Vagina (tissue), 2 donors: ENCODE measurements around the gene ADISSP. TPM values are rescaled to one million over a fixed set of nuclear protein-coding genes. Genes with fewer than 3 reads are reported as not detected.

Source experiments
- DNase-seq, 2 donors: peaks; one replicate each; pipeline ENCODE4 v3.0.0-alpha.2; 2017; ENCODE audit errors: extremely low spot score in 2 of 2
- H3K27ac ChIP-seq: fragments of 200-600 bp; sonication (generic); one replicate; pipeline ENCODE4 v1.5.1; 2019
- H3K27me3 ChIP-seq: fragments of 200-600 bp; sonication (generic); one replicate; pipeline ENCODE4 v1.5.1; 2019
- H3K36me3 ChIP-seq, 2 donors: fragments of 200-600 bp; sonication (generic); one replicate each; pipeline ENCODE4 v1.5.1; 2017 to 2019
- H3K4me1 ChIP-seq: fragments of 200-600 bp; sonication (generic); one replicate; pipeline ENCODE4 v1.5.1; 2019
- H3K4me3 ChIP-seq, 2 donors: fragments of 200-600 bp; sonication (generic); 1 replicate in 1 of 2; 2 replicates in 1 of 2; pipeline ENCODE4 v1.5.1; 2016 to 2019
- H3K9me3 ChIP-seq: fragments of 200-600 bp; sonication (generic); one replicate; pipeline ENCODE4 v1.5.1; 2019
- POLR2A ChIP-seq, 2 donors: fragments of 450-650 bp; IDR thresholded peaks; one replicate each; pipeline ENCODE4 v1.6.1; 2017; ENCODE audit warnings: antibody characterized with exemption in 2 of 2, mild to moderate bottlenecking in 2 of 2, moderate library complexity in 2 of 2
- POLR2AphosphoS5 ChIP-seq, 2 donors: sonication (generic); formaldehyde crosslinking; IDR thresholded peaks; one replicate each; pipeline ENCODE4 v1.9.0; 2017; ENCODE audit warnings: antibody characterized with exemption in 2 of 2, mild to moderate bottlenecking in 2 of 2, low read depth in 1 of 2; ENCODE audit not compliant: insufficient read depth in 1 of 2
- intact Hi-C: fragments of 100-400 bp; cut with DNase I; formaldehyde crosslinking; loops from one replicate; pipeline ENCODE4 v1.15.1; 2023
- total RNA-seq: library from RNA; depleted of rRNA; stranded (reverse); fragments of >200 nt; gene quantifications from one replicate; pipeline ENCODE4 v1.2.3, GENCODE V29; 2016
- TF ChIP-seq, protein P1 (sequence below), 3 experiments: fragments of 450-650 bp in 2 of 3; fragments of 200-600 bp in 1 of 3; sonication (generic) in 1 of 3; IDR thresholded peaks; one replicate each; pipeline ENCODE4 v1.5.1; 2017 to 2019; ENCODE audit warnings: antibody characterized with exemption in 3 of 3, mild to moderate bottlenecking in 2 of 3, moderate library complexity in 2 of 3

The ADISSP gene
- total RNA-seq, 1 donor from 2014 or later = 16.0 TPM

DNA sequence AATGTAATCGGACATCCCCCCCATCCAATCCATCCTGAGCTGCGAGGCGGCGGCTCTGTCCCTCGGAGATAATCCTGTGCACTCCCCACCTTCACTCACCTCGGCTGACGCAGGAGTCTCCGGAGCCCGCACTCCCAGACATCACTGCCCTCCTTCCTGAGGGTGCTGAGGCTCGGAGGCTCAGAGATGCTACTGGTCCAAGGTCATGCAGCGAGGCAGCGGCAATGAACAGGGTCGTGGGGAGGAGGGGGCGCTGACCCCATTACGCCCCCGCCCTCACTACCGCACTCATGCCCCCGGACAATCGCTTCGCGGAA is 485 bp downstream of the ADISSP start:
- H3K4me3 ChIP-seq = peak overlapping the region; percentile 85 to 91
- DNase-seq = no peak
- H3K4me1 ChIP-seq = peaks cover 43% of the 10 kb centered on the region
- no peaks in the 10 kb centered on the region for H3K27me3 ChIP-seq
- no peaks in the 10 kb centered on the region for H3K36me3 ChIP-seq
- intact Hi-C loops = no loop called here
- no peaks in the 10 kb centered on the region for H3K9me3 ChIP-seq
- TF ChIP-seq POLR2A (IDR thresholded peaks at IDR 0.05) (no peak), POLR2AphosphoS5 (IDR thresholded peaks at IDR 0.05; ENCODE audit: insufficient read depth in 1 of 2, low read depth in 1 of 2) (no peak)
- TF ChIP-seq, protein P1, sequence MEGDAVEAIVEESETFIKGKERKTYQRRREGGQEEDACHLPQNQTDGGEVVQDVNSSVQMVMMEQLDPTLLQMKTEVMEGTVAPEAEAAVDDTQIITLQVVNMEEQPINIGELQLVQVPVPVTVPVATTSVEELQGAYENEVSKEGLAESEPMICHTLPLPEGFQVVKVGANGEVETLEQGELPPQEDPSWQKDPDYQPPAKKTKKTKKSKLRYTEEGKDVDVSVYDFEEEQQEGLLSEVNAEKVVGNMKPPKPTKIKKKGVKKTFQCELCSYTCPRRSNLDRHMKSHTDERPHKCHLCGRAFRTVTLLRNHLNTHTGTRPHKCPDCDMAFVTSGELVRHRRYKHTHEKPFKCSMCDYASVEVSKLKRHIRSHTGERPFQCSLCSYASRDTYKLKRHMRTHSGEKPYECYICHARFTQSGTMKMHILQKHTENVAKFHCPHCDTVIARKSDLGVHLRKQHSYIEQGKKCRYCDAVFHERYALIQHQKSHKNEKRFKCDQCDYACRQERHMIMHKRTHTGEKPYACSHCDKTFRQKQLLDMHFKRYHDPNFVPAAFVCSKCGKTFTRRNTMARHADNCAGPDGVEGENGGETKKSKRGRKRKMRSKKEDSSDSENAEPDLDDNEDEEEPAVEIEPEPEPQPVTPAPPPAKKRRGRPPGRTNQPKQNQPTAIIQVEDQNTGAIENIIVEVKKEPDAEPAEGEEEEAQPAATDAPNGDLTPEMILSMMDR (IDR thresholded peaks at IDR 0.05) = no peak
- H3K27ac ChIP-seq = peak overlapping the region; percentile 18

DNA sequence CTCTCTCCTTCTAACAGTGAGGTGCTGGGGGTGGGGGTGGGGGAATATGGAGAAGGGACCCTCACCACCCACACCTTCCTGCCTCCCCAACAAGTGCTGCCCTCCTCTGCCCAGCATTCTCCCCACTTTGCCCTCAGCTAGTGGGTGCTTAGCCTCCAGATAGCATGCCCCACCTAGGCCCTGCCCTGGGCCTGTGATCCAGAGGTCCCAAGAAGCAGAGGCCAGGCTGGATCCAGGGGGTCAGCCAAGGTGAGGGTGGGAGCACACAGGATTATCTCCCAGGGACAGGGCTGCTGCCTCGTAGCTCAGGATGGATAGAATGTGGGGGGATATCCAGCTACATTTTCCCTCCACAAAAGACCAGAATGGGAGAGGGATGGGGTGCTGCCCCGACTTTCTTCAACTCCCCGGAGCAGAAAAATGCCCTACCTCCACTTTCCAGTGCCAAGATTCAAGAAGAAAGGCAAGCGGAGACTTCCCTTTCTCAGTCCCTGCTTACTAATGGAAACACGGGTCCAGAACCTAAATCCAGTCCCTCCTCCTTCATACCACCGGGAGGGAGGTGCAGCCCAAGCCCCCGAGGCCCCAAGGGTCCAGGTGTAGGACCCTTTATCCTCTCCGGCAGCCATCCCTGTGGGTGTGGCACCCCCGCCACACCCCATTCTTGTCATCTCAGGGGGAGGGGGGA is 987 bp downstream of the ADISSP start:
- intact Hi-C loops = no loop called here
- peak overlapping the region; percentile 3 for H3K27ac ChIP-seq
- peaks cover 43% of the 10 kb centered on the region for H3K4me1 ChIP-seq
- DNase-seq = no peak
- H3K27me3 ChIP-seq = no peaks in the 10 kb centered on the region
- TF ChIP-seq POLR2A (IDR thresholded peaks at IDR 0.05) = no peak
- TF ChIP-seq, protein P1 (IDR thresholded peaks at IDR 0.05) = no peak
- H3K9me3 ChIP-seq = no peaks in the 10 kb centered on the region
- H3K4me3 ChIP-seq = peak overlapping the region; percentile 85 to 91
- no peaks in the 10 kb centered on the region for H3K36me3 ChIP-seq

DNA sequence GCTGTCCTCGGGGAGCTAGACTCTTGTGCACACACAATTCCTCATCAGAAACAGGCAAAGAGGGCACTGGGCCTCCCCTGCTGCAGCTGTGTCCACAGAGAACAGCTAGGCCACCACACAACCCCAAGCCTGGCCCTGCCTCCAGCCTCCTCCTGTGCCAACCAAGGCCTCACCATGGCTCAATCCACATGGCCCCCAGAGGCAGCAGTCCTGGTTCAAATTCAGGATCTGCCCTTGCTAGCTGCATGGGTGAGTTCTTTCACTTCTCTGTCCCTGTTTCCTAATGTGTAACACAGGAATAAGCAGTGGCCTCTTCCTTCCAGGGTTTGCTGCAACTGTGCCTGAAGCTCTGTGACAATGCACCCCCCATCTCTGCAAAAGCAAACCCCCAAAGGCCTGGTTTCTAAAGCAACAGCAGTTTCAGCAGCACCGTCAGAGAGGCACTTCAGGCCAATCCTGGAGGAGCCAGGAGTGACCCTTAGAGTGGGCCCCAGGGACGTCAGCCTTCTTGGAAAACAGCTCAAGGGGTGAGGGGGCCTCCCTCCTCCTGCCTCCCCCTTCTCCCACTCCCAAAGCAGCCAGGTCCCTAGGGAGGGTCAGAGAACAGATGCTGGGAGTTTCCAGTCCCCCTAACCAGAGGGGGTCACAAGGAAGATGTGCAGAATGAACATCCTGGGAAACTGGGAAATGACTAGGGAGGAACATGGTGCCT is 2.2 kb downstream of the ADISSP start:
- H3K4me1 ChIP-seq = peaks cover 43% of the 10 kb centered on the region

DNA sequence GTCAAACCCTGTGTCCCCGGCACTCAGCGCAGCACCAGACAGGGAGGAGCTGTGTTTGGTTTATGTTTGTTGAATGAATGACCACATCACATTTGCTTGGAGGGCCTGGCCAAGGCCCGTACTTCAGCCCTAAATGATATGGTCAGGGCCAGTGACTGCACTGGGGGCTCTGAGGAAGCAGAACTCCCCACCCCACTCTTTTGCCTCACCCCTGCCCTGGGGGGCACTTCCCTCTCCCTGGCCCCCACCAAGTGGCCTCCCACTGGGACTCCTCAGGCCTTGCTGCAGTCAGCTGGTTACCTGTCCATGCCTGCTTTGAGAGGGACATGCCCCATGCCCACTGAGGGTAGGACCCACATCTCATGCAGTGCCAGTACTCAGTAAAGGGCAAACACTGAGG is 2.9 kb downstream of the ADISSP start:
- H3K36me3 ChIP-seq = no peaks in the 10 kb centered on the region
- H3K4me3 ChIP-seq = no peak overlapping the region
- no peak overlapping the region for H3K27ac ChIP-seq
- H3K9me3 ChIP-seq = no peaks in the 10 kb centered on the region
- intact Hi-C loops = no loop called here
- peaks cover 43% of the 10 kb centered on the region for H3K4me1 ChIP-seq
- no peaks in the 10 kb centered on the region for H3K27me3 ChIP-seq
- TF ChIP-seq, protein P1 (IDR thresholded peaks at IDR 0.05) = no peak
- TF ChIP-seq POLR2A (IDR thresholded peaks at IDR 0.05) = no peak
- DNase-seq = no peak

More for the DNA sequence above, 2.2 kb downstream of the ADISSP start:
- intact Hi-C loops = no loop called here
- TF ChIP-seq POLR2A (IDR thresholded peaks at IDR 0.05) (no peak), POLR2AphosphoS5 (IDR thresholded peaks at IDR 0.05; ENCODE audit: insufficient read depth in 1 of 2, low read depth in 1 of 2) (no peak)
- TF ChIP-seq, protein P1 (IDR thresholded peaks at IDR 0.05) = no peak
- H3K27ac ChIP-seq = no peak overlapping the region
- H3K36me3 ChIP-seq = no peaks in the 10 kb centered on the region
- H3K4me3 ChIP-seq = no peak overlapping the region
- H3K27me3 ChIP-seq = no peaks in the 10 kb centered on the region
- no peaks in the 10 kb centered on the region for H3K9me3 ChIP-seq
- DNase-seq = no peak
